SK-N-SH treated with all-trans-retinoic acid at 6 μM for 48 hours (cell line): ENCODE results near the gene GREB1.

Experiments
- BACH2 ChIP-seq: fragments of 250-450 bp; sonication (Bioruptor Pico); IDR thresholded peaks from 2 replicates; pipeline ENCODE4 v1.9.0; 2021; ENCODE audit warnings: mild to moderate bottlenecking, borderline replicate concordance
- CSRNP3 ChIP-seq: fragments of 250-450 bp; sonication (Bioruptor Pico); IDR thresholded peaks from 2 replicates; pipeline ENCODE4 v1.5.1; 2021; ENCODE audit warnings: mild to moderate bottlenecking, moderate library complexity
- ESRRG ChIP-seq: fragments of 250-450 bp; sonication (Bioruptor Pico); IDR thresholded peaks from 2 replicates; pipeline ENCODE4 v1.6.1; 2021; ENCODE audit warnings: mild to moderate bottlenecking
- RARB ChIP-seq: fragments of 250-450 bp; sonication (Bioruptor Pico); IDR thresholded peaks from 2 replicates; pipeline ENCODE4 v1.8.0; 2021; ENCODE audit warnings: mild to moderate bottlenecking, moderate library complexity
- TOX ChIP-seq: fragments of 250-450 bp; sonication (Bioruptor Pico); IDR thresholded peaks from 2 replicates; pipeline ENCODE4 v1.8.0; 2021; ENCODE audit warnings: mild to moderate bottlenecking, moderate library complexity, borderline replicate concordance
- ZNF8 ChIP-seq: fragments of 450-650 bp; formaldehyde crosslinking; IDR thresholded peaks from 2 replicates; pipeline ENCODE4 v1.5.0; 2020; ENCODE audit warnings: mild to moderate bottlenecking, moderate library complexity

GRCh38 chr2:11534071-11534745, 363 bp downstream of the GREB1 start:
- no peak for TF ChIP-seq ESRRG (CRISPR knock-in tag)
- TF ChIP-seq TOX (CRISPR knock-in tag): no peak
- no peak for TF ChIP-seq RARB (CRISPR knock-in tag)
- no peak for TF ChIP-seq BACH2 (CRISPR knock-in tag)
- no peak for TF ChIP-seq ZNF8
- no peak for TF ChIP-seq CSRNP3 (CRISPR knock-in tag)
